Lung (tissue), 12 donors: Measurements from ENCODE around the gene GABRA5. TPM values are rescaled to one million over a fixed set of nuclear protein-coding genes. Genes with fewer than 3 reads are reported as not detected.
A peak's percentile ranks its signal among the peaks of the same experiment; 100 is the strongest.

ENCODE experiments used
- ATAC-seq: fragments of 200-7000 bp; cut with Tn5 transposase; one replicate; pipeline ENCODE4 v1.9.1; 2020; ENCODE audit warnings: moderate number of reproducible peaks; ENCODE audit not compliant: insufficient read depth, low FRiP score
- DNase-seq, 3 donors: peaks; one replicate each; pipeline ENCODE4 v3.0.0-alpha.2; 2013 to 2017
- H3K27ac ChIP-seq, 2 donors: one replicate each; pipeline ENCODE4 v1.5.1; 2013; ENCODE audit warnings: mild to moderate bottlenecking in 2 of 2, moderate library complexity in 2 of 2, control low read depth in 1 of 2, inconsistent platforms in 1 of 2, low read depth in 1 of 2, low read length in 1 of 2
- H3K27me3 ChIP-seq, 3 donors: one replicate each; pipeline ENCODE4 v1.5.1; 2013; ENCODE audit warnings: low read length in 2 of 3; ENCODE audit not compliant: control insufficient read depth in 3 of 3, insufficient read depth in 3 of 3
- H3K36me3 ChIP-seq, 4 donors: one replicate each; pipeline ENCODE4 v1.5.1; 2013; ENCODE audit warnings: low read length in 4 of 4, mild to moderate bottlenecking in 1 of 4, moderate library complexity in 1 of 4; ENCODE audit not compliant: control insufficient read depth in 4 of 4, insufficient read depth in 4 of 4
- H3K4me1 ChIP-seq, 5 donors: one replicate each; pipeline ENCODE4 v1.5.1; 2013; ENCODE audit warnings: low read length in 5 of 5, mild to moderate bottlenecking in 2 of 5, moderate library complexity in 1 of 5; ENCODE audit not compliant: control insufficient read depth in 5 of 5, insufficient read depth in 5 of 5
- H3K4me3 ChIP-seq: one replicate; pipeline ENCODE4 v1.5.1; 2013; ENCODE audit warnings: mild to moderate bottlenecking, control low read depth, moderate library complexity
- H3K9ac ChIP-seq, 2 donors: one replicate each; pipeline ENCODE4 v1.5.1; 2013; ENCODE audit warnings: low read length in 2 of 2, control low read depth in 1 of 2; ENCODE audit not compliant: insufficient read depth in 1 of 2
- H3K9me3 ChIP-seq, 4 donors: one replicate each; pipeline ENCODE4 v1.5.1; 2013; ENCODE audit warnings: low read length in 3 of 4, mild to moderate bottlenecking in 1 of 4, moderate library complexity in 1 of 4; ENCODE audit not compliant: control insufficient read depth in 4 of 4, insufficient read depth in 3 of 4
- CTCF ChIP-seq: IDR thresholded peaks from 2 replicates; pipeline ENCODE4 v1.5.1; 2012; ENCODE audit warnings: mild to moderate bottlenecking; ENCODE audit errors: control extremely low read depth, extremely low read depth
- WGBS, 2 donors: extraction: QIAGEN DNeasy Blood & Tissue Kit; methylation state at CpG; one replicate each; pipeline ENCODE4 v1.1.7; 2013; 5-methylcytosine and 5-hydroxymethylcytosine counted together
- polyA plus RNA-seq, 2 donors: library from polyadenylated mRNA; stranded (reverse); fragments of 200-250 nt; gene quantifications; one replicate each; pipeline ENCODE4 v1.2.1, GENCODE V29; 2013
- total RNA-seq, 2 donors: library from RNA; depleted of rRNA in 1 of 2; stranded (reverse); fragments of >200 nt in 1 of 2; gene quantifications; one replicate each; pipeline ENCODE4 v1.2.1, GENCODE V29; 2014 to 2021
- donor health status: control.
- donor health status: control.
- donor health status: Bipolar disorder and iron deficiency.
- donor health status: healthy.
- donor health status: DM: yes; HTN: yes; CAD: no.

Gene GABRA5
- total and polyA plus RNA-seq, 4 donors, result not detected

GRCh38 chr15:26928051-26928450 is 61.2 kb downstream of the GABRA5 start:
- DNase-seq (no peak), ATAC-seq (no peak)
- H3K4me3 ChIP-seq, result no peak overlapping the region
- H3K27ac ChIP-seq, result no peak overlapping the region
- H3K27me3 ChIP-seq, result no peaks in the 10 kb centered on the region
- no peaks in the 10 kb centered on the region for H3K4me1 ChIP-seq
- no peak for TF ChIP-seq CTCF
- H3K9me3 ChIP-seq, result peaks cover 0 to 4% (median 2%) of the 10 kb centered on the region in 4 donors
- no peak overlapping the region for H3K9ac ChIP-seq
- 72 to 78% methylated on average over 8 of the region's 8 CpGs for WGBS, 2 donors
- no peaks in the 10 kb centered on the region for H3K36me3 ChIP-seq

DNA sequence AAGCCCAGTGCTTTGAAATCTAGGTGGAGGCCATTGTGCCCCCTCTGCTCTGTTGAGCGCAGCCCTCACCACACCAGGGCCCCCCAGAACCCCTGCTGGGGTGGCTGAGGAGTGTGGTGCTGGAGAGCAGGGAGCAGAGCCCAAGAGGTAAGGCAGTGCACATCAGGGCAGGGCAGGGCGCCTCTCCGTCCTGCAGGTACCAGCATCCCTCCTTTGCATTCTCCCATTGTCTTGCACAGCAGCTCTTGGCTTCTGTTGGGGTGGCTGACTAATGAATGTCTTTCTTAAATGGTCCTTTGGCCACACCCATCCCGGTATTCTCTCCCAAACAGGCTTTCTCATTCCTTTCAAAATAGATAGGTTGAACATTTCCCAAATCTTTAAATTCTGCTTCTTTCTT is 62.7 kb downstream of the GABRA5 start:
- H3K4me3 ChIP-seq, result no peak overlapping the region
- H3K9me3 ChIP-seq, result peaks cover 0 to 4% (median 0%) of the 10 kb centered on the region in 4 donors
- no peak for DNase-seq
- H3K27me3 ChIP-seq, result no peaks in the 10 kb centered on the region
- ATAC-seq, result peak; percentile 41
- no peak overlapping the region for H3K9ac ChIP-seq
- WGBS, 2 donors, result 81 to 98% methylated on average over 4 of the region's 4 CpGs
- H3K36me3 ChIP-seq, result no peaks in the 10 kb centered on the region
- no peaks in the 10 kb centered on the region for H3K4me1 ChIP-seq
- TF ChIP-seq CTCF, result no peak
- no peak overlapping the region for H3K27ac ChIP-seq

DNA sequence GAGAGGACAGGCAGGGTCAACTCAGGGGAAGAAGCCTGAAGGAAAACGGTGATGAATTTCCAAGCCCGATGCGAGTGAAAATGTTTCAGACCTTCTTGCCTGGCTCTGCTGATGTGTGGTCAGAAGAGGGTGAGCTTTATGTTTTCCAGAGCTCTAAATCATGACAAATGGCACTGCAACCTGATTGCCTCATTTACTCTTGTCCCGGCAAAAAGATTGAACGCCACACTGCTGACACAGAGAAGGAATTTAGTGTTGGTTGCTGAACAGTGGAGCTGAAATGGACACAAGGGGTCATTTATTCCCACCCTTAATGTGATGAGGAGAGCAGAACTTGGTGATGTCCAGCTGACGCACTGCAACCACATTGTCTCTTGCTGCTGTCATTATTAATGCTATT is 68.0 kb downstream of the GABRA5 start:
- no peak for DNase-seq
- Histone ChIP-seq H3K9me3 (peaks cover 0 to 3% (median 0%) of the 10 kb centered on the region in 4 donors), H3K4me3 (no peak overlapping the region), H3K27me3 (no peaks in the 10 kb centered on the region), H3K36me3 (no peaks in the 10 kb centered on the region), H3K4me1 (no peaks in the 10 kb centered on the region), H3K9ac (no peak overlapping the region), H3K27ac (no peak overlapping the region)
- 91 to 94% methylated on average over 6 of the region's 6 CpGs for WGBS, 2 donors
- no peak for TF ChIP-seq CTCF
- no peak for ATAC-seq

DNA sequence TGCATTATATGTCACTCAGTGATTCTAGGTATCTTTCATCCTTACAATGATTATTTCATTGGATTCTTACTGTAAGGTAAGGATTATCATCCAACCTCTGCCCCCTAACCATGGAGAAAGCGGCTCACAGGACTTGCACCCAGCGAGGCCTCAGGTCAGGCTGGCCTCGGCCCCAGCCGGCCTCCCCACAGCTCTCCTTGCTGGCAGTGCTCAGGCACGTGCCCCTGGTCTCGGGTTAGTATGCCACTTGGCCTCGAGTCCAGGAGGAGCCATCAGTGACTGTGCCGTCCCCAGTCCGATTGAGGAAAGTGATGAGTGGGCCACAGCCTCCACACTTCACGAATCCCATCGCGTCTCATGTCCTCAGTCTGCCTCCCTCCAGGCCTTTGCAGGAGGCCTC is 68.5 kb downstream of the GABRA5 start:
- Histone ChIP-seq H3K36me3 (no peaks in the 10 kb centered on the region), H3K4me3 (no peak overlapping the region), H3K4me1 (no peaks in the 10 kb centered on the region), H3K9me3 (peaks cover 0 to 3% (median 0%) of the 10 kb centered on the region in 4 donors), H3K27me3 (no peaks in the 10 kb centered on the region), H3K9ac (no peak overlapping the region), H3K27ac (no peak overlapping the region)
- DNase-seq (no peak), ATAC-seq (no peak)
- 90% methylated on average over 12 of the region's 12 CpGs for WGBS, 2 donors
- no peak for TF ChIP-seq CTCF
